ENCODE measurements around the gene LARGE1. TPM values are rescaled to one million over a fixed set of nuclear protein-coding genes. Genes with fewer than 3 reads are reported as not detected.

Gene LARGE1
- polyA plus RNA-seq, 3 donors = 0.05 to 0.13 TPM; not detected in 1

DNA sequence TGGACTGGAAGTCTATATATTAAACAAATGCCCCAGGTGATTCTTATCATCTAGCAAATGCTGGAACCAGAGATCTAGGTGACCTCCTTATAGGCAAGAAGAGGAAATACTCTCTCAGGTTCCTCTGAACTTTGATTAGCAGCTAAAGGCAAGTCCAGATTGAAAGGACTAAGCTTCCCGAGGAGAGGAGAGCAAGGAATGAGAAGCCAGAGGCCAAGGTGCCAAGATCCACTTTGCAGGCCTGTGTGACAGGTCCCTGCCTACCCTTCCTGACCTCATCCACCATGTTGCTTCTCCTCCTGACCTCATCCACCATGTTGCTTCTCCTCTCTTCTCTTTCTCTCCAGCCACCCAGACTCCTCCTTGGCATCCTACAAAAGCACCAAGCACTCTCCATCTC lies 173.2 kb downstream of the LARGE1 start:
- Histone ChIP-seq H3K27me3 (ENCODE audit: control insufficient read depth in 2 of 2, insufficient read depth in 2 of 2, low read length in 2 of 2) (no peaks in the 10 kb centered on the region), H3K27ac (ENCODE audit: low read depth in 1 of 2, low read length in 2 of 2) (no peak overlapping the region), H3K79me2 (ENCODE audit: insufficient read depth, low read length) (no peaks in the 10 kb centered on the region), H3K4me1 (ENCODE audit: control insufficient read depth in 1 of 2, insufficient read depth in 2 of 2, low read length in 2 of 2) (no peaks in the 10 kb centered on the region), H3K9ac (ENCODE audit: insufficient read depth, low read length, poor library complexity, severe bottlenecking) (no peak overlapping the region), H3K9me3 (replicated peaks in 1 of 2; ENCODE audit: control insufficient read depth in 1 of 2, insufficient read depth in 1 of 2, low read length in 2 of 2) (peaks cover 20 to 29% of the 10 kb centered on the region in 2 donors), H2AFZ (ENCODE audit: insufficient read depth, low read depth, low read length, poor library complexity, severe bottlenecking) (no peak overlapping the region), H3K36me3 (replicated peaks in 1 of 2; ENCODE audit: control insufficient read depth in 1 of 2, insufficient read depth in 2 of 2, low read length in 2 of 2) (no peaks in the 10 kb centered on the region), H3K4me3 (replicated peaks in 1 of 3; ENCODE audit: low read depth in 2 of 3, low read length in 3 of 3) (no peak overlapping the region), H4K20me1 (ENCODE audit: insufficient read depth, low read length) (no peaks in the 10 kb centered on the region), H3K4me2 (replicated peaks; ENCODE audit: extremely low read depth, low read length, poor library complexity, severe bottlenecking) (no peak overlapping the region)
- Mint-ChIP-seq H3K9me3 (peaks cover 10 to 34% (median 22%) of the 10 kb centered on the region in 7 donors), H3K27me3 (ENCODE audit: low read depth in 3 of 3) (peaks cover 0 to 2% (median 0%) of the 10 kb centered on the region in 3 donors), H3K36me3 (no peaks in the 10 kb centered on the region), H3K27ac (no peak overlapping the region), H3K4me1 (no peaks in the 10 kb centered on the region), H3K4me3 (no peak overlapping the region)
- no peak for TF ChIP-seq CTCF (IDR thresholded peaks at IDR 0.05)
- WGBS (ENCODE audit: insufficient coverage) = 88% methylated on average over 1 of the region's 1 CpG
- intact Hi-C loops (cut with micrococcal nuclease) = loop anchor here in 1 of 2 donors (10.0 kb wide), 1 partner anchor 52 kb away; no protein-coding TSS in a partner anchor
- no peak for DNase-seq

DNA sequence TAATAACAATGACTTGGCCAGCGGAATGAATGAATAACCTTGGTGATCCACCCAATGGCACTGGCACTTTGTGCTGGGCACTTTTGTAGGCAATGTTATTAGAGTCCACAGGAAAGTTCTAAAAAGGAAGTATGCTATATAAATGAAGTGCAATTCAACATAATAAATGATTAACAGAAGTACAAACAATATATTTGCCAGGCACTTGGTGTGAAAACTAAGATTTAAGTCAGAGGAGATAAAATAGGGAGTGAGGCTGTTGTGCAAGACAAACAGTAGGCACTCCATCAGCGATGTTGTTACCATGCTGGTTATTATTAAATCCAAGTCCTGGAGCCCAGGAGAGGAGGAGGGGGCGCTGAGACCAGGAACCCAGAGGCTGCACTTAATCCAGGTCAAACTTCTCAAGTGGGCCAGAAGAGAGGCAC lies 173.8 kb downstream of the LARGE1 start:
- H3K36me3 Mint-ChIP-seq = no peaks in the 10 kb centered on the region
- H2AFZ ChIP-seq (ENCODE audit: insufficient read depth, low read depth, low read length, poor library complexity, severe bottlenecking) = no peak overlapping the region
- no peak overlapping the region for H3K9ac ChIP-seq (ENCODE audit: insufficient read depth, low read length, poor library complexity, severe bottlenecking)
- H3K27me3 ChIP-seq (ENCODE audit: control insufficient read depth in 2 of 2, insufficient read depth in 2 of 2, low read length in 2 of 2) = no peaks in the 10 kb centered on the region
- 100% methylated on average over 1 of the region's 3 CpGs for WGBS (ENCODE audit: insufficient coverage)
- H3K4me2 ChIP-seq (replicated peaks; ENCODE audit: extremely low read depth, low read length, poor library complexity, severe bottlenecking) = no peak overlapping the region
- H3K4me1 ChIP-seq (ENCODE audit: control insufficient read depth in 1 of 2, insufficient read depth in 2 of 2, low read length in 2 of 2) = no peaks in the 10 kb centered on the region
- intact Hi-C loops (cut with micrococcal nuclease) = loop anchor here in 1 of 2 donors (10.0 kb wide), 1 partner anchor 52 kb away; no protein-coding TSS in a partner anchor
- H3K27me3 Mint-ChIP-seq (ENCODE audit: low read depth in 3 of 3) = peaks cover 0 to 2% (median 0%) of the 10 kb centered on the region in 3 donors
- no peak for DNase-seq
- no peaks in the 10 kb centered on the region for H4K20me1 ChIP-seq (ENCODE audit: insufficient read depth, low read length)
- H3K4me1 Mint-ChIP-seq = no peaks in the 10 kb centered on the region
- H3K36me3 ChIP-seq (replicated peaks in 1 of 2; ENCODE audit: control insufficient read depth in 1 of 2, insufficient read depth in 2 of 2, low read length in 2 of 2) = no peaks in the 10 kb centered on the region
- no peak overlapping the region for H3K4me3 ChIP-seq (replicated peaks in 1 of 3; ENCODE audit: low read depth in 2 of 3, low read length in 3 of 3)
- TF ChIP-seq CTCF (IDR thresholded peaks at IDR 0.05) = no peak
- no peaks in the 10 kb centered on the region for H3K79me2 ChIP-seq (ENCODE audit: insufficient read depth, low read length)
- H3K9me3 Mint-ChIP-seq = peaks cover 10 to 33% (median 22%) of the 10 kb centered on the region in 7 donors
- no peak overlapping the region for H3K27ac Mint-ChIP-seq
- H3K4me3 Mint-ChIP-seq = no peak overlapping the region
- no peak overlapping the region for H3K27ac ChIP-seq (ENCODE audit: low read depth in 1 of 2, low read length in 2 of 2)
- peaks cover 16 to 30% of the 10 kb centered on the region in 2 donors for H3K9me3 ChIP-seq (replicated peaks in 1 of 2; ENCODE audit: control insufficient read depth in 1 of 2, insufficient read depth in 1 of 2, low read length in 2 of 2)
